Body of pancreas (tissue), 4 donors: ENCODE measurements around the gene UGT8. TPM values are rescaled to one million over a fixed set of nuclear protein-coding genes. Genes with fewer than 3 reads are reported as not detected.
A peak's percentile ranks its signal among the peaks of the same experiment; 100 is the strongest.

Source experiments
- ATAC-seq: fragments of 150-250 bp; one replicate; pipeline ENCODE4 v1.9.1; 2016
- DNase-seq, 4 donors: peaks; one replicate each; pipeline ENCODE4 v3.0.0-alpha.2; 2019
- H3K27ac ChIP-seq, 4 donors: fragments of 200-600 bp; sonication (generic); 1 replicate in 3 of 4; 2 replicates in 1 of 4; pipeline versions ENCODE4 v1.5.1 to v1.6.1; 2016 to 2019; ENCODE audit warnings: mild to moderate bottlenecking in 1 of 4, mixed read lengths in 1 of 4, moderate library complexity in 1 of 4
- H3K27me3 ChIP-seq, 2 donors: fragments of 200-600 bp; sonication (generic); one replicate each; pipeline ENCODE4 v1.6.0; 2016; ENCODE audit warnings: mild to moderate bottlenecking in 1 of 2
- H3K36me3 ChIP-seq, 2 donors: fragments of 200-600 bp; sonication (generic); replicated peaks in 1 of 2; 2 replicates each; pipeline ENCODE4 v1.5.1; 2016; ENCODE audit warnings: low read depth in 2 of 2; ENCODE audit not compliant: insufficient read depth in 1 of 2
- H3K4me1 ChIP-seq: fragments of 200-600 bp; sonication (generic); one replicate; pipeline ENCODE4 v1.6.0; 2016
- H3K4me3 ChIP-seq, 2 donors: fragments of 200-600 bp; sonication (generic); 1 replicate in 1 of 2; 2 replicates in 1 of 2; pipeline ENCODE4 v1.5.1; 2016 to 2019
- H3K9me3 ChIP-seq, 3 donors: fragments of 200-600 bp; sonication (generic); 1 replicate in 2 of 3; 2 replicates in 1 of 3; pipeline ENCODE4 v1.5.1; 2016
- POLR2A ChIP-seq, 3 donors: fragments of 450-650 bp; IDR thresholded peaks; one replicate each; pipeline ENCODE4 v1.6.1; 2016; ENCODE audit warnings: antibody characterized with exemption in 3 of 3, mild to moderate bottlenecking in 2 of 3
- WGBS, 2 donors: methylation state at CpG; one replicate each; pipeline ENCODE4 v1.1.5; 2017; 5-methylcytosine and 5-hydroxymethylcytosine counted together
- intact Hi-C: fragments of 100-400 bp; cut with DNase I; formaldehyde crosslinking; loops from one replicate; pipeline ENCODE4 v1.15.1; 2023
- total RNA-seq, 2 donors: library from RNA; depleted of rRNA; stranded (reverse); fragments of >200 nt; gene quantifications; one replicate each; pipeline ENCODE4 v1.1.0, GENCODE V29; 2016
- TF ChIP-seq, protein P1 (sequence below), 7 experiments: fragments of 450-650 bp in 4 of 7; fragments of 200-600 bp in 3 of 7; sonication (generic) in 3 of 7; IDR thresholded peaks; one replicate each; pipeline ENCODE4 v1.5.1; 2016 to 2019; ENCODE audit warnings: antibody characterized with exemption in 7 of 7

UGT8 gene
- total RNA-seq, 2 donors from 2014 or later: 8.3 to 8.9 TPM

DNA sequence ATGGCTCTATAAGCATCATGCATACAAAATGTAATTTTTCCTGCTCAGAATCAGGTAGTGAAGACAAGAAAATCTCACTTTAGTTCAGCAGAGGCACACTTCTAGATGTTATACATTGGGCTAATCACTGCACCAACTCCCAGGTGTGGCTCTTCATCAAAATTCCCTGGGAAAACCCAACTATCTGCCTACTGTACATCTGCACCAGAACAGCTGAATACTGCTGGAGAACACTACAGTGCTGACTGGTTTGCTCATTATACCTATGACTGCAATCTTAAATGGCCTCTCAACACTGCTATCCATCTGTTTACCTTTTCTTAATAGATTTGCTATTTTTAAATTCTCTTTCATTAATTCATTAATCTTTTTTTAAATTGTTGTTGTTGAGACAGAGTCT lies 92.0 kb downstream of the UGT8 start:
- H3K9me3 ChIP-seq: no peaks in the 10 kb centered on the region
- no peak for ATAC-seq
- peaks cover 9% of the 10 kb centered on the region for H3K4me1 ChIP-seq
- no peak overlapping the region for H3K27ac ChIP-seq
- no peak for DNase-seq
- no peak overlapping the region for H3K4me3 ChIP-seq
- H3K36me3 ChIP-seq: no peaks in the 10 kb centered on the region
- TF ChIP-seq POLR2A (IDR thresholded peaks at IDR 0.05): no peak
- TF ChIP-seq, protein P1, sequence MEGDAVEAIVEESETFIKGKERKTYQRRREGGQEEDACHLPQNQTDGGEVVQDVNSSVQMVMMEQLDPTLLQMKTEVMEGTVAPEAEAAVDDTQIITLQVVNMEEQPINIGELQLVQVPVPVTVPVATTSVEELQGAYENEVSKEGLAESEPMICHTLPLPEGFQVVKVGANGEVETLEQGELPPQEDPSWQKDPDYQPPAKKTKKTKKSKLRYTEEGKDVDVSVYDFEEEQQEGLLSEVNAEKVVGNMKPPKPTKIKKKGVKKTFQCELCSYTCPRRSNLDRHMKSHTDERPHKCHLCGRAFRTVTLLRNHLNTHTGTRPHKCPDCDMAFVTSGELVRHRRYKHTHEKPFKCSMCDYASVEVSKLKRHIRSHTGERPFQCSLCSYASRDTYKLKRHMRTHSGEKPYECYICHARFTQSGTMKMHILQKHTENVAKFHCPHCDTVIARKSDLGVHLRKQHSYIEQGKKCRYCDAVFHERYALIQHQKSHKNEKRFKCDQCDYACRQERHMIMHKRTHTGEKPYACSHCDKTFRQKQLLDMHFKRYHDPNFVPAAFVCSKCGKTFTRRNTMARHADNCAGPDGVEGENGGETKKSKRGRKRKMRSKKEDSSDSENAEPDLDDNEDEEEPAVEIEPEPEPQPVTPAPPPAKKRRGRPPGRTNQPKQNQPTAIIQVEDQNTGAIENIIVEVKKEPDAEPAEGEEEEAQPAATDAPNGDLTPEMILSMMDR (IDR thresholded peaks at IDR 0.05): no peak
- intact Hi-C loops: loop anchor here (10.0 kb wide), 1 partner anchor 1296 kb away; no protein-coding TSS in a partner anchor
- no peaks in the 10 kb centered on the region for H3K27me3 ChIP-seq

GRCh38 chr4:114691865-114692264 lies 93.3 kb downstream of the UGT8 start:
- H3K9me3 ChIP-seq: no peaks in the 10 kb centered on the region
- no peak for DNase-seq
- WGBS, 2 donors: 85 to 86% methylated on average over 1 of the region's 1 CpG
- no peak for ATAC-seq
- intact Hi-C loops: loop anchor here (10.0 kb wide), 1 partner anchor 1297 kb away; no protein-coding TSS in a partner anchor
- TF ChIP-seq POLR2A (IDR thresholded peaks at IDR 0.05): no peak
- TF ChIP-seq, protein P1 (IDR thresholded peaks at IDR 0.05): no peak
- no peaks in the 10 kb centered on the region for H3K36me3 ChIP-seq
- H3K4me3 ChIP-seq: no peak overlapping the region
- H3K27me3 ChIP-seq: no peaks in the 10 kb centered on the region
- no peak overlapping the region for H3K27ac ChIP-seq
- peaks cover 9% of the 10 kb centered on the region for H3K4me1 ChIP-seq

DNA sequence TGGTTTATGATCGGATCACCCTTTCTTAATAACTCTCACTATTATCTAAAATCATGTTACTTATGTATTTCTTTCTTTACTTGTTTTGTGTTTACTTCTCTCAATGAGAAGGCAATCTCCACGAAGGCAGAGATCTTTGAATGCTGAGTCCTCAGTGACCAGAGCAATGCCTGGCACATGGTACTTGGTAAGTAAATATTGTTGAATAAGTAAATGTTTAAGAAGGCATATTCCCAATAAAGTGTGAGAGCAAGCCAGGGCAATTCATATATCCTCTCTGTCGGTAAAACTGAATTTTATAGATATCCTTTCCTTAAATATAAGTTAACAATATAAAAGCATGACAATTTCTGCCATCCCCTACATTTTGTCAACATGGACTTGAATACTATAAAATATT lies 94.4 kb downstream of the UGT8 start:
- TF ChIP-seq POLR2A (IDR thresholded peaks at IDR 0.05): no peak
- TF ChIP-seq, protein P1 (IDR thresholded peaks at IDR 0.05): no peak
- Histone ChIP-seq H3K4me1 (peaks cover 5% of the 10 kb centered on the region), H3K4me3 (no peak overlapping the region), H3K36me3 (no peaks in the 10 kb centered on the region), H3K9me3 (no peaks in the 10 kb centered on the region), H3K27ac (no peak overlapping the region), H3K27me3 (no peaks in the 10 kb centered on the region)
- WGBS, 2 donors: 37 to 57% methylated on average over 3 of the region's 3 CpGs
- ATAC-seq (no peak), DNase-seq (no peak)
- intact Hi-C loops: loop anchor here (10.0 kb wide), 1 partner anchor 1298 kb away; no protein-coding TSS in a partner anchor

DNA sequence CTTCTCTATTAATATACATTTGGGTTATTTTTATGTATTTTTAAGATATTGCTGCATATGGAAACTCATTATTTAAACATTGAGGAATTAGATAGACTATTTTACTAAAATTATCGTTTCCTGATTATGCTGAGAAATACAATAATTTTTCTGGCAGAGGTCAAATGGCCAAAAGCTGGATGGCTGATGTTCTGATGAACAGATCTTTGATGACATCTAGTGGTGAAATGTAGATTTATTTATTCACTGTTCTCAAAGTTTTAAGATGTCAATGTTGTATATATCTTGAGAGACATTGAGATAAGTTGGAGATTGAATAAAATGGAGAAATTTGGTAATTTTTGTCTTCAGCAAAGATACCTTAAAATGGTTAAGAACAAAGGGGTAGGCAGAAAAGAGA lies 96.2 kb downstream of the UGT8 start:
- H3K9me3 ChIP-seq: no peaks in the 10 kb centered on the region
- no peaks in the 10 kb centered on the region for H3K36me3 ChIP-seq
- no peak for ATAC-seq
- intact Hi-C loops: loop anchor here (10.0 kb wide), 1 partner anchor 1300 kb away; no protein-coding TSS in a partner anchor
- no peak overlapping the region for H3K27ac ChIP-seq
- WGBS, 2 donors: 0 to 3% methylated on average over 1 of the region's 1 CpG
- no peak overlapping the region for H3K4me3 ChIP-seq
- TF ChIP-seq, protein P1 (IDR thresholded peaks at IDR 0.05): peak in 6 of 7 experiments; percentile 35 to 72 (median 64)
- no peak for TF ChIP-seq POLR2A (IDR thresholded peaks at IDR 0.05)
- no peaks in the 10 kb centered on the region for H3K27me3 ChIP-seq
- DNase-seq: no peak
- H3K4me1 ChIP-seq: no peaks in the 10 kb centered on the region

DNA sequence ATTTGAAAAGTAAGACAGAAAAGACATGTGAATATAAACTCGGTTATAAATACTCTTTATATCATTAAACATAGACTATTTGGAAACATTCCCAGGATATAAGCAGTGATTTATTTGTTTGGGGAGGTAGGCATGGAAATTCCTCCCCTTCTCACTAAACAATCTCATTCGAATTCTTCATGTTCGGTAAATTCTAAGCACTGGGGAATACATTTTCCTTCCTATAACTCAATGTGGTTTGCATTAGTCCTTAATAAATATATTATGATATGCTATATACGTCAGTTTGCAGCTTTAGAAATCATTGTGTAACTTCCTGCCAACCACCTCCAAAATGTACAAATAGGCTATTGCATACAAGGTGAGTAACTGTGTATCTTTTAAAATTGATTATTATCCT lies 99.6 kb downstream of the UGT8 start:
- Histone ChIP-seq H3K27me3 (no peaks in the 10 kb centered on the region), H3K9me3 (no peaks in the 10 kb centered on the region), H3K27ac (no peak overlapping the region), H3K4me3 (no peak overlapping the region), H3K4me1 (peaks cover 12% of the 10 kb centered on the region), H3K36me3 (no peaks in the 10 kb centered on the region)
- intact Hi-C loops: loop anchor here (10.0 kb wide), 1 partner anchor 1303 kb away; no protein-coding TSS in a partner anchor
- DNase-seq (no peak), ATAC-seq (no peak)
- WGBS, 2 donors: 48 to 63% methylated on average over 4 of the region's 4 CpGs
- TF ChIP-seq POLR2A (IDR thresholded peaks at IDR 0.05): no peak
- TF ChIP-seq, protein P1 (IDR thresholded peaks at IDR 0.05): no peak
